HepG2 (cell line): ENCODE measurements around the gene ANAPC5. TPM values are rescaled to one million over a fixed set of nuclear protein-coding genes. Genes with fewer than 3 reads are reported as not detected.

Experiments used
- ARNT ChIP-seq: fragments of 450-650 bp; IDR thresholded peaks from 2 replicates; pipeline ENCODE4 v1.6.1; 2017
- DPF2 ChIP-seq: sonication (generic); formaldehyde crosslinking; IDR thresholded peaks from 2 replicates; pipeline ENCODE4 v1.4.0; 2020; ENCODE audit warnings: mild to moderate bottlenecking, low read depth, missing genetic modification reagents, borderline replicate concordance
- ETV5 ChIP-seq: IDR thresholded peaks from 2 replicates; pipeline ENCODE4 v1.6.1; 2018; ENCODE audit warnings: missing biosample characterization, missing genetic modification reagents, inconsistent platforms, borderline replicate concordance
- KDM6A ChIP-seq: IDR thresholded peaks from 2 replicates; pipeline ENCODE4 v1.6.1; 2016; ENCODE audit warnings: low read depth
- LBX2 ChIP-seq: sonication (generic); formaldehyde crosslinking; IDR thresholded peaks from 2 replicates; pipeline ENCODE4 v1.5.0; 2020; ENCODE audit warnings: missing genetic modification reagents, mild to moderate bottlenecking, borderline replicate concordance
- MTF1 ChIP-seq: sonication (generic); formaldehyde crosslinking; IDR thresholded peaks from 2 replicates; pipeline ENCODE4 v1.5.0; 2020; ENCODE audit warnings: missing genetic modification reagents
- RNF2 ChIP-seq: fragments of 450-650 bp; conservative IDR thresholded peaks from 2 replicates; pipeline ENCODE4 v1.6.1; 2016; ENCODE audit warnings: low read depth
- SIN3A ChIP-seq: IDR thresholded peaks from 2 replicates; pipeline ENCODE4 v1.6.1; 2011; ENCODE audit warnings: low read depth, mild to moderate bottlenecking, control low read depth, low read length, borderline replicate concordance
- WIZ ChIP-seq: sonication (generic); formaldehyde crosslinking; IDR thresholded peaks from 2 replicates; pipeline ENCODE4 v1.5.1; 2020; ENCODE audit warnings: mild to moderate bottlenecking, missing genetic modification reagents
- ZFP82 ChIP-seq: sonication (generic); formaldehyde crosslinking; IDR thresholded peaks from 2 replicates; pipeline ENCODE4 v1.5.1; 2020; ENCODE audit warnings: mild to moderate bottlenecking, missing genetic modification reagents, borderline replicate concordance
- ZFY ChIP-seq: sonication (generic); formaldehyde crosslinking; IDR thresholded peaks from 2 replicates; pipeline ENCODE4 v1.4.0; 2020; ENCODE audit warnings: missing genetic modification reagents
- ZNF225 ChIP-seq: sonication (generic); formaldehyde crosslinking; IDR thresholded peaks from 2 replicates; pipeline ENCODE4 v1.4.0; 2020; ENCODE audit warnings: mild to moderate bottlenecking, missing genetic modification reagents
- ZNF24 ChIP-seq: fragments of 450-650 bp; IDR thresholded peaks from 2 replicates; pipeline ENCODE4 v1.6.1; 2017; ENCODE audit warnings: antibody characterized with exemption, mild to moderate bottlenecking
- ZNF354B ChIP-seq: sonication (generic); formaldehyde crosslinking; IDR thresholded peaks from 2 replicates; pipeline ENCODE4 v1.8.0; 2022; ENCODE audit warnings: mild to moderate bottlenecking, missing genetic modification reagents
- ZNF383 ChIP-seq: sonication (generic); formaldehyde crosslinking; IDR thresholded peaks from 2 replicates; pipeline ENCODE4 v1.4.0; 2020; ENCODE audit warnings: missing genetic modification reagents, mild to moderate bottlenecking, borderline replicate concordance
- ZNF530 ChIP-seq: sonication (generic); formaldehyde crosslinking; IDR thresholded peaks from 2 replicates; pipeline ENCODE4 v1.5.0; 2020; ENCODE audit warnings: low read depth, mild to moderate bottlenecking, missing genetic modification reagents
- ZNF720 ChIP-seq: sonication (generic); formaldehyde crosslinking; IDR thresholded peaks from 2 replicates; pipeline ENCODE4 v1.4.0; 2020; ENCODE audit warnings: missing genetic modification reagents
- polyA plus RNA-seq, 8 experiments: library from polyadenylated mRNA; depleted of rRNA in 3 of 8; stranded (reverse) in 7 of 8; unstranded in 1 of 8; fragments of >200 nt; fragmentation: Illumina TruSeq in 4 of 8; extraction: Trizol in 4 of 8; gene quantifications; 2 replicates each; pipeline versions ENCODE4 v1.2.1 to v1.2.3, GENCODE V29; 2011 to 2016; ENCODE audit warnings: low read depth in 4 of 8, missing spikeins in 1 of 8, mixed read lengths in 1 of 8; ENCODE audit not compliant: insufficient read depth in 1 of 8
- total RNA-seq, 5 experiments: library from RNA; depleted of rRNA; stranded (reverse); fragments of >200 nt; fragmentation: Illumina TruSeq; extraction: Trizol; gene quantifications; 2 replicates each; pipeline ENCODE4 v1.2.3, GENCODE V29; 2016; ENCODE audit warnings: low read depth in 1 of 5
- TF ChIP-seq, protein P1 (sequence below): sonication (generic); formaldehyde crosslinking; IDR thresholded peaks from 2 replicates; pipeline ENCODE4 v1.4.0; 2020; ENCODE audit warnings: missing genetic modification reagents, borderline replicate concordance
- TF ChIP-seq, protein P2 (sequence below): sonication (generic); formaldehyde crosslinking; conservative IDR thresholded peaks from 2 replicates; pipeline ENCODE4 v1.4.0; 2020; ENCODE audit warnings: missing genetic modification reagents
- TF ChIP-seq, protein P3 (sequence below): sonication (generic); formaldehyde crosslinking; IDR thresholded peaks from 2 replicates; pipeline ENCODE4 v1.5.1; 2020; ENCODE audit warnings: mild to moderate bottlenecking, missing genetic modification reagents, borderline replicate concordance
- TF ChIP-seq, protein P4 (sequence below): sonication (generic); formaldehyde crosslinking; IDR thresholded peaks from 2 replicates; pipeline ENCODE4 v1.8.0; 2022; ENCODE audit warnings: missing genetic modification reagents, low read depth, mild to moderate bottlenecking, borderline replicate concordance

Gene ANAPC5
- total and polyA plus RNA-seq, 2 of the 13 experiments (the other 11 are each of a cell fraction or from before 2014, with no cell fraction given) = 146 to 161 TPM

GRCh38 chr12:121399391-121400331, 47.5 kb upstream of the ANAPC5 start, which contains the start of gene RNF34 (continued):
- TF ChIP-seq, protein P1, sequence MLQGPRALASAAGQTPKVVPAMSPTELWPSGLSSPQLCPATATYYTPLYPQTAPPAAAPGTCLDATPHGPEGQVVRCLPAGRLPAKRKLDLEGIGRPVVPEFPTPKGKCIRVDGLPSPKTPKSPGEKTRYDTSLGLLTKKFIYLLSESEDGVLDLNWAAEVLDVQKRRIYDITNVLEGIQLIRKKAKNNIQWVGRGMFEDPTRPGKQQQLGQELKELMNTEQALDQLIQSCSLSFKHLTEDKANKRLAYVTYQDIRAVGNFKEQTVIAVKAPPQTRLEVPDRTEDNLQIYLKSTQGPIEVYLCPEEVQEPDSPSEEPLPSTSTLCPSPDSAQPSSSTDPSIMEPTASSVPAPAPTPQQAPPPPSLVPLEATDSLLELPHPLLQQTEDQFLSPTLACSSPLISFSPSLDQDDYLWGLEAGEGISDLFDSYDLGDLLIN (CRISPR knock-in tag) = no peak
- TF ChIP-seq KDM6A (CRISPR knock-in tag) (no peak), ZNF530 (CRISPR knock-in tag) (no peak), MTF1 (CRISPR knock-in tag) (no peak), ARNT (no peak), ZNF720 (CRISPR knock-in tag) (no peak), ZNF225 (CRISPR knock-in tag) (0 out of 2 replicates have a peak, but pooled peaks have one; percentile 6), ZFP82 (CRISPR knock-in tag) (no peak), ZNF383 (CRISPR knock-in tag) (no peak), WIZ (CRISPR knock-in tag) (no peak), ETV5 (CRISPR knock-in tag) (peak; percentile 50; the same call in 1 of the 2 replicates), SIN3A (peak; percentile 80; the same call in 1 of the 2 replicates), DPF2 (CRISPR knock-in tag) (no peak), ZNF24 (no peak), ZNF354B (CRISPR knock-in tag) (no peak), ZFY (CRISPR knock-in tag) (peak; percentile 74), LBX2 (CRISPR knock-in tag) (peak; percentile 34; the same call in 1 of the 2 replicates), RNF2 (0 out of 2 replicates have a peak, but pooled peaks have one; percentile 25)
- TF ChIP-seq, protein P2, sequence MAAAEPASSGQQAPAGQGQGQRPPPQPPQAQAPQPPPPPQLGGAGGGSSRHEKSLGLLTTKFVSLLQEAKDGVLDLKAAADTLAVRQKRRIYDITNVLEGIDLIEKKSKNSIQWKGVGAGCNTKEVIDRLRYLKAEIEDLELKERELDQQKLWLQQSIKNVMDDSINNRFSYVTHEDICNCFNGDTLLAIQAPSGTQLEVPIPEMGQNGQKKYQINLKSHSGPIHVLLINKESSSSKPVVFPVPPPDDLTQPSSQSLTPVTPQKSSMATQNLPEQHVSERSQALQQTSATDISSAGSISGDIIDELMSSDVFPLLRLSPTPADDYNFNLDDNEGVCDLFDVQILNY (CRISPR knock-in tag) = peak; percentile 55
- TF ChIP-seq, protein P3, sequence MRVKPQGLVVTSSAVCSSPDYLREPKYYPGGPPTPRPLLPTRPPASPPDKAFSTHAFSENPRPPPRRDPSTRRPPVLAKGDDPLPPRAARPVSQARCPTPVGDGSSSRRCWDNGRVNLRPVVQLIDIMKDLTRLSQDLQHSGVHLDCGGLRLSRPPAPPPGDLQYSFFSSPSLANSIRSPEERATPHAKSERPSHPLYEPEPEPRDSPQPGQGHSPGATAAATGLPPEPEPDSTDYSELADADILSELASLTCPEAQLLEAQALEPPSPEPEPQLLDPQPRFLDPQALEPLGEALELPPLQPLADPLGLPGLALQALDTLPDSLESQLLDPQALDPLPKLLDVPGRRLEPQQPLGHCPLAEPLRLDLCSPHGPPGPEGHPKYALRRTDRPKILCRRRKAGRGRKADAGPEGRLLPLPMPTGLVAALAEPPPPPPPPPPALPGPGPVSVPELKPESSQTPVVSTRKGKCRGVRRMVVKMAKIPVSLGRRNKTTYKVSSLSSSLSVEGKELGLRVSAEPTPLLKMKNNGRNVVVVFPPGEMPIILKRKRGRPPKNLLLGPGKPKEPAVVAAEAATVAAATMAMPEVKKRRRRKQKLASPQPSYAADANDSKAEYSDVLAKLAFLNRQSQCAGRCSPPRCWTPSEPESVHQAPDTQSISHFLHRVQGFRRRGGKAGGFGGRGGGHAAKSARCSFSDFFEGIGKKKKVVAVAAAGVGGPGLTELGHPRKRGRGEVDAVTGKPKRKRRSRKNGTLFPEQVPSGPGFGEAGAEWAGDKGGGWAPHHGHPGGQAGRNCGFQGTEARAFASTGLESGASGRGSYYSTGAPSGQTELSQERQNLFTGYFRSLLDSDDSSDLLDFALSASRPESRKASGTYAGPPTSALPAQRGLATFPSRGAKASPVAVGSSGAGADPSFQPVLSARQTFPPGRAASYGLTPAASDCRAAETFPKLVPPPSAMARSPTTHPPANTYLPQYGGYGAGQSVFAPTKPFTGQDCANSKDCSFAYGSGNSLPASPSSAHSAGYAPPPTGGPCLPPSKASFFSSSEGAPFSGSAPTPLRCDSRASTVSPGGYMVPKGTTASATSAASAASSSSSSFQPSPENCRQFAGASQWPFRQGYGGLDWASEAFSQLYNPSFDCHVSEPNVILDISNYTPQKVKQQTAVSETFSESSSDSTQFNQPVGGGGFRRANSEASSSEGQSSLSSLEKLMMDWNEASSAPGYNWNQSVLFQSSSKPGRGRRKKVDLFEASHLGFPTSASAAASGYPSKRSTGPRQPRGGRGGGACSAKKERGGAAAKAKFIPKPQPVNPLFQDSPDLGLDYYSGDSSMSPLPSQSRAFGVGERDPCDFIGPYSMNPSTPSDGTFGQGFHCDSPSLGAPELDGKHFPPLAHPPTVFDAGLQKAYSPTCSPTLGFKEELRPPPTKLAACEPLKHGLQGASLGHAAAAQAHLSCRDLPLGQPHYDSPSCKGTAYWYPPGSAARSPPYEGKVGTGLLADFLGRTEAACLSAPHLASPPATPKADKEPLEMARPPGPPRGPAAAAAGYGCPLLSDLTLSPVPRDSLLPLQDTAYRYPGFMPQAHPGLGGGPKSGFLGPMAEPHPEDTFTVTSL (CRISPR knock-in tag) = no peak
- TF ChIP-seq, protein P4, sequence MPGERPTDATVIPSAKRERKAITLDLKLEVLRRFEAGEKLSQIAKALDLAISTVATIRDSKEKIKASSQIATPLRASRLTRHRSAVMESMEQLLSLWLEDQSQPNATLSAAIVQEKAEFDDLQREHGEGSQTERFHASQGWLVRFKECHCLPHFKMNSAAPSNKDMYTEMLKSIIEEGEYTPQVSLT = no peak
